GM19025 (cell line): Measurements from ENCODE around the gene CRACR2B.

Source experiments
- ATAC-seq: cut with Tn5 transposase; IDR thresholded peaks from one replicate; pipeline ENCODE4 v1.9.1; 2021; ENCODE audit warnings: mild to moderate bottlenecking, low read depth, moderate library complexity; ENCODE audit not compliant: unreplicated experiment

Gene CRACR2B

DNA sequence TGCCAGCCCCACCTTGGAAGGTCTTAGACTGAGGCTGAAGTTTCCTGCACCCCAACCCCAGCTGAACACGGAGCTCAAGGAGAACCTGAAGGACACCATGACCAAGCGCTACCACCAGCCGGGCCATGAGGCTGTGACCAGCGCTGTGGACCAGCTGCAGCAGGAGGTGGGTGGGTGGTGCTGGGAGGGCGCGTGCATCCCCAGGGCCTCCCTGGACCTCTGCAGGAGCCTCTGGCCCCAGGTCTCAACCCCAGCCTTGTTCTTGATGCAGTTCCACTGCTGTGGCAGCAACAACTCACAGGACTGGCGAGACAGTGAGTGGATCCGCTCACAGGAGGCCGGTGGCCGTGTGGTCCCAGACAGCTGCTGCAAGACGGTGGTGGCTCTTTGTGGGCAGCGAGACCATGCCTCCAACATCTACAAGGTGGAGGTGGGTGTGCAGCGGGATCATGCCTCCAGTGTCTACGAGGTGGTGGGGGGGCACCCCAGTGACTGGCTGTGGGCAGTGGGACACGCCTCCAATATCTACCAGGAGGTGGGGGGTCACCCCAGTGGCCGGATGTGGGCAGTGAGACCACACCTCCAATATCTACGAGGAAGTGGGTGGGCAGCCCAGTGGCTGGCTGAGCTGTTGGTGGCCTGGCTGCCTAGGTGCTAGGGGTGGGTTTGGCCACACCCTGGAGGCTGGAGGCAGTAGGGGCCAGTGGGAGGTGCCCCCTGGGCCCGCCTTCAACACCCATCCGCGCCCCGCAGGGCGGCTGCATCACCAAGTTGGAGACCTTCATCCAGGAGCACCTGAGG lies 9.7 kb downstream of the CRACR2B start:
- no peak for ATAC-seq

GRCh38 chr11:837990-838307 lies 10.2 kb downstream of the CRACR2B start:
- no peak for ATAC-seq

GRCh38 chr11:838441-839279 lies 10.9 kb downstream of the CRACR2B start:
- ATAC-seq: no peak

DNA sequence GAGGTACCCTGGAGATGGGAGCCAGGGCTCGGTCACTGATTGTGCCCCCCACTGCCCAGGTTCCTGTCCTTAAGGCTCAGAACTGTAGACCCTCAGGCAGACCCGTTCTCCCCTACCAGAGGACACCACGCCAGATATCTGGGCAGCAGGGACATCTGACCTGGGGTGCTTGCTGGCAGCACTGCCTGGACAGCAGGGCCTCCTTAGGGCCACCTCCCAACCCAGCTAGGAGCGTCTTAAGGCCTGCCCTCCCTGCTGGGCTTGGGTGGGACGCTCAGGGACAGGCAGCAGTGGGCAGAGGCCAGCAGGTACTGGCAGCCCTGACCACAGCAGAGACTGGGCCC lies 11.5 kb downstream of the CRACR2B start:
- no peak for ATAC-seq

DNA sequence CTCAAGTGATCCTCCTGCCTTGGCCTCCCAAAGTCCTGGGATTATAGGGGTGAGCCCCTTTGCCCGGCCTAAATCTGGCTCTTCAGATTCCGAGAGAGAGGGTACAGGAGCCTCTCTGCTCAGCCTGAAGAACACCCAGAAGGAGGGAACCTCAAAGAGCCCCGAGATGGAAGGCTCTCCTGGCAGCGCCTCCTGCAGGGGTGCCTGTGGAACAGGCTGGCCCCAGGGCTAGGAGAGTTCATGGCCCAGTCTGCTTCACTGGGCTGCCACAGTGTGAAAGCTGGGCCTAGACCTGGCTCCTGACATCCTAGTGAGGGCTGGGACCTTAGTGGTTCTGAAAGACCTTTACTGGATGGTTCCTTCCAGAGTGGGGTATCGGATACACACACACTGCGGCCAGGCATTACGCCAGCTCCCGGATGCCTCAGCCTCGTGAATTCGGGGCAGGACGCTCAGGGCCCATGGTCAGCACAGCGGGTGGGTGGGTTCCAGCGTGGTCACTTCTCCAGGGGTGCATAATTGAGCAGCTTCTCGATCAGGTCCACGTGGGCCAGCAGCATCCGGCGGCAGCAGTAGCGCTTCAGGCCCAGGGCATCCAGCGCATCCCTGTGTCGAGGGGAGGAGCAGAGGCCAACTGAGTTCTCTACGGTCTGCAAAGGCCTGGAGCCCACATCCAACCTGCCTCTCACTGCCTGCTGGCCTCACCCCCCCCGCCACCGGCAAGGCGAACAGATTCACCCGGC lies 12.3 kb downstream of the CRACR2B start:
- ATAC-seq: no peak

DNA sequence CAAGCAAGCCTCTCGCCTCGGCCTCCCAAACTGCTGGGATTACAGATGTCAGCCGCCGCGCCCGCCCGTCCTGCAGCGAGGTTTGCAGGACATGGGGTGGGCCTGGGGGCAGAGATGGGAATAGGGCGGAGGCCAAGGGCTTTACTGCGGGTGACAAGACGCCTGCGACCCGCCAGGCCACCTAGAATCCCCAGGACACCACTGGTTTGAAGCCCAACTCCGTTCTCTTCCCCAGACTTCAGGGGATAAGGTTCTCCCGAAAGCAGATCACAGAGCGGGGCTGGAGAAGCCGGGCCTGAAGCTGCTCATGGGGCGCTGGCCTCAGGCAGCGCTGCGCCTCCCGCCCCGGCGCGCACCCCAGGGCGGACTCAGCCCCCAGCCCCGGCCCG lies 14.3 kb downstream of the CRACR2B start:
- peak; percentile 17 for ATAC-seq

DNA sequence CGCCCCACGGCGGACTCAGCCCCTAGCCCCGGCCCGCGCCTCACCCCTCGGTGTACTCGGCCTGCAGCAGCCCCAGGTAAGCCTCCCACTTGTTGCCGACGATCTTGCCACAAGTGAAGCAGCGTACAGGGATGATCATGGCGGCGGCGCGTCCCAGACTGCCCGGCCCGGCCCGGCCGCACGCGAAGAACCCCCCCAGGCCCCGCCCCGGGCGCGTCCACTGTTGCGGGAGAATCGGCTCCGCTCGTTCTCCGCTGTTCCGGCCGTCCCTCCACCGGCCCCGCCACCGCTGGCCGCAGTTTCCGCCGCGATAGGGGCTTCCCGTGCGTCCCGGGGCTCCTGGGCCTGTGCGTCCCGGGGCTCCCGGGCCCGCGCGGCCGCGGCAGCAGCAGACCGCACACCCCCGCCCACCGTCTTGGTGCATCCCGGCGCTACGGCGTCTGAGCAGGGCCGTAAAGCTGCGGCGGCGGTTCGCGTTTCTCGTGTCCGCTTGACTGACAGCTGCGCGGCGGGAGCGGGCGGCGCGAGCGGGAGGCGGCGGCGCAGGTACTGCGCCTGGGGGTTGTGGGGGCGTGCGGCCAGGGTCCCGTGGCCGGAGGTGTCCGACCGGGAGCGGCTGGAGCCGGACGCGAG lies 14.8 kb downstream of the CRACR2B start, which contains the start of the genes POLR2L and TSPAN4:
POLR2L (minus strand) TSS at position 160 of the 633 bp plus-strand sequence; CDS start at position 139, 21 bp downstream.
TSPAN4 (plus strand) TSS at position 483 of the 633 bp plus-strand sequence. CDS start 7,453 bp downstream, outside the sequence.
- peak; percentile 59 for ATAC-seq

DNA sequence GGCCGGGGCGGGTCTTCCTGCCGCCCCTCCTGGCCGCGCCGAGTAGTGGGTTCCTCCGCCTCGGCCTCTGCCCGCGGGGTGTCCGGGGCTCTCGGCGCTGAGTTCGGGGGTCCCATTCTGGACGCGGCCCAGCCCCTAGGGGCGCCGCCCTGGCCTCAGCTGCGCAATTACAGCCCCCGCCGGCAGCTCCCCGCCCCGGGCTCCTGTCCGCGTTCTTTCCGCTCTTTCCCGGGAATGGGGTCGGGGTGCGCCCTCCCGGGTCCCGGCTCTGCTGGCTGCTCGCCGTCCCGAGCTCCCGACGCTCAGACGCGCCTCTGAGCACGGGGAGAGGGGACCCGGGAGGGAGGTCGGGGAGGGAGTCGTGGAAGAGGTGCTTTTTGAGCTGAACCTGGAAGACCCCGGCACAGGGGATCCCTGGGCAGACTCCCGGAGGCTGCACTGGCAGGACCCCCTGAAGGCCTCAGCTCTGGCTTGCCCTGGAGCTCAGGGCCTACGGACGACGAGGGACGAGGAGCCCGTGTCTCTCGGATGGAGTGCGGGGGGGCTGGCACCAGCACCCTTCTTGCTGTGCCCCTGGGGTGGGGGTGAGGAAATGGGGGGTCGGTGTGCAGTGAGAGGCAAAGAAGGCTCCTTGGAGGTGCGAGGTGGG lies 15.5 kb downstream of the CRACR2B start:
- peak; percentile 9 for ATAC-seq

DNA sequence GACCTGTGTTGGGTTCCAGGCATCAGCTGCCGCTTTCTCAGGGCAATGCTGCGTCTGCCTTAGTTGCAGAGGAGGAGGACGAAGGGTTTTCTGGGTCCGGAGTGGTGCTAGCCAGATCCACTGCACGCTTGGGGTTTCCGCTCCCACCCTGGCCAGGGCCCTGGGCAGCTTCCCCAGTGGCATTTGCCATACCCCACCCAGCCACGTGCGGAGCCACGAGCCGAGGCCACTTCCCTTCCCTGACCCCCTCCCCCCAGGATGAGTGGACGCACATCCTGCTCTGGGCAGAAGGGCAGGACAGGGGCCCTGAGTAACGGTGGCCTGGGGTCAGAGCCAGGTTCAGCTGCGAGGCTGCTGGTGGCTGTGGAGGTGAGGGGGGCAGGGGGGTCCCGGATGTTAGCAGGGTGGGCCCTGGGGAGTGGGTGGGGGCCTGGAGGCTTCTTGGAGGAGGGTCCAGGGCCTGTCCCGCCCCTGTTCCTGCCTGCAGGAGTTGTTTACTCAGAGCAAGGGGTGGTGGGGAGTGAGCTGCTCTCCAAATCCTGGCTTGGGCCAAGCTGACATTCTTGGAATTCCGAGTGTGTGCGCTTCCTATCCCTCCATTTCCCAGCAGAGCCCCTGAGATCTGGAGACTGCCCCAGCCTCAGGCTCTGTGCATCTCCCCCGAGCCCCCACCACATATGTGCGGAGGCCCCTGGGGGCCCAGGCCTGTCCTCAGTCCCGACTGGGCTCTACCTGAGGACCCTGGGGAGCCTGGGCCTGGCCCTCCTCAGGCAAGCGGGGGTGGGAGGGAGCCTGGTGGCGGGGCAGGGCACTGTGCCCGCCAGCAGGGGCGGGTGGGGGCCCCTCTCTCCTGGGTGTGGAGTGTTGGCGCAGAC lies 16.3 kb downstream of the CRACR2B start:
- ATAC-seq: no peak

DNA sequence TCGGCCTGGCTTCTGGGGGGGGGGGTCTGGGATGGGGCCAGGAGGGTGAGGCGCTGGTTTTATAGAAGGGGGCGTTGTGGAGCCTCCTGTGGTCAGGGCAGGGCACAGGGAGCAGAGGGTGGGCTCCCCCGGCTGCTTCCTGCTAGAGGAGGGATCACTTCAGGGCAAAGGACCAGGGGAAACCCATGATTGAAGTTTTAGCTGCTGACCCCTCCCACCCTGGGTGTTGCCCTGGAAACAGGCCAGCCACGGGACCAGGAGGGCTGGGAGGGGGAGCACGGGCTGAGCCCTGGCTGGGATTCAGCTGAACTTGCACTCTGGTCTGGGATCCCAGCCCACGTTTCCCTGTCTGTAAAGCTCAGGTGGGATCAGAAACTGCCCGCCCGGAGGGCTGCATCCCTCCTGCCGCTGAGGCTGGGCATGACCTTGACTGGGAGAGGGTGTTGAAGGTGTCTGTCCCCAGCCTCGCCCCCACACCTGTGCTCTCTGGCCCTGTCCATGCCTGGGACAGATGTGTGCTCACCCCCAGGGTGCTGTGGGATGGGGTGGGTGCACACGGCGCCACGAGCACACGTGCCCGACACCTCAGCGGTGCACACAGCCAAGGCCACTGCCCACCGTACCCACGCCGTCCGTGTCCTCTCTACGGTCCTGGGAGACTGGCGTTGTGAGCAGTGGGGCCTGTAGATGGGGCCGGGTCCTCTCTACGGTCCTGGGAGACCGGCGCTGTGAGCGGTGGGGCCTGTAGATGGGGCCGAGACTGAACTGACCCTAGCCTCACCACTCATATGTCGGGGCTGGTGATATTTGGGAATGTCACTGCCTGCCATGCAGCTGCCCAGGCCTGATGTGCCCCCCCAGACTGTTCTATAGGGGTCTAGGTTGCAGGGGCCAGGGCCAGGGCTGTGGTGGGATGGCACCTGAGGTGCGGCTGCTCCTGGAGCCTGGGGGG lies 17.2 kb downstream of the CRACR2B start:
- ATAC-seq: no peak

DNA sequence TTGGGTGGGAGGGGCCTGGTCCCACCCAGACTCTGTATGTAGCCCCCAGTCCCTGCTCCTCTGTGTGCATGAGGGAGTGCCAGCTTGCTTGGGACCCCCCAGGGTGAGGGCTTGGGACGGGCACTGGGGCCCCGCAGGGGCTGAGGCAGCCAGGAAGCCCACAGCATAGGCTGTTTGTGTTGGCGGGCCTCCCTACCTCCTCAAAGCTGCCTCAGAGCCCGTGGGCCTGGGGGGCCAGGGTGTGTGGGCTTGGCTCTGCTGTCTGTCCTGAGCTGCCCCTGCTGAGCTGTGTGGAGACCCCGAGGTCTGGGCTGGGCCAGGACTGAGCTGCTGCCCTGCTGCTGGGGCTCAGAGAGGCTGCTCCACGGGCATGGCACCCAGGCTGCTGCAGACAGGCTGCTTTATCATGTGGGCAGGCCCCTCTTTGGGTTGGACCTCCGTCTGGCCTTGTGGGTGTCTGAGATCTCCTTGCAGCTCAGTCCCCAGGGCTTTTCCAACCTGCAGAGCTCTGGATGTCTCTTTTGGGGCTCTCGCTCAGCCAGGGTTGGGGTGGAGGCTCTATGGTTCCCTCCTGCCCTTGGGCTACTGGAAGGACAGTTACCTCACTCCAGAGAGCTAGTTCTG lies 18.3 kb downstream of the CRACR2B start:
- no peak for ATAC-seq

GRCh38 chr11:846496-847098 lies 18.9 kb downstream of the CRACR2B start:
- ATAC-seq: no peak

- no peak for ATAC-seq
Measured at GRCh38 chr11:847876-848275, 20.2 kb downstream of the CRACR2B start.

DNA sequence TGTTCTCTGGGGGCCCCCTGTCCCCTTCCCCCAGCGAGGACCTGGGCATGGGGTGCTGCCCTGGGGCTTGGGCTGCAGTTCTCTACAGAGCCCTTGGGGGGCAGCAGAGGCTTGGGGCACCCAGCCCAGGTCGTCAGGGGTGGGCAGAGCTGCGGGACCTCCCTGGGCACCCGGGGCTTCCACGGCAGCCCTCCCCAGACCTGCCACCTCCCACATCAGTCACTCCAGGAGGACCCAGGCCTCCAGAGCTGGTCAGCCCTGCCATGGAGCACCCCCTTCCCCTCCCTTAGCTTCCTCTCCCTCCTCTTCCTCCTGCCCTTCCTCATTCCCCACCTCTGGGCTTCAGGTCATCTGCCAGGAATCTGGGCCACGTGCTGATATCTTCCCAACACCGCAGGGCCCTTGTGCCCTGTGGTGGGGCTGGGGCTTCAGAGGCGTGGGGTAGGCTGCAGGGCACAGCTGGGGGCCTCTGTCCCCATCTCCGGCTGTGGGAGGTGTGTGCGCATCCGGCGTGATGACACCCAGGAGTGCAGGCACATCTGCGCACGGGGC lies 20.7 kb downstream of the CRACR2B start:
- no peak for ATAC-seq

- ATAC-seq: no peak
Measured at GRCh38 chr11:849104-849824, 21.5 kb downstream of the CRACR2B start.
